HG02759 (cell line): Measurements from ENCODE around the gene CENPM.

Experiments used
- ATAC-seq: cut with Tn5 transposase; IDR thresholded peaks from one replicate; pipeline ENCODE4 v1.9.1; 2021; ENCODE audit warnings: mild to moderate bottlenecking, moderate library complexity; ENCODE audit not compliant: unreplicated experiment

Gene CENPM

DNA sequence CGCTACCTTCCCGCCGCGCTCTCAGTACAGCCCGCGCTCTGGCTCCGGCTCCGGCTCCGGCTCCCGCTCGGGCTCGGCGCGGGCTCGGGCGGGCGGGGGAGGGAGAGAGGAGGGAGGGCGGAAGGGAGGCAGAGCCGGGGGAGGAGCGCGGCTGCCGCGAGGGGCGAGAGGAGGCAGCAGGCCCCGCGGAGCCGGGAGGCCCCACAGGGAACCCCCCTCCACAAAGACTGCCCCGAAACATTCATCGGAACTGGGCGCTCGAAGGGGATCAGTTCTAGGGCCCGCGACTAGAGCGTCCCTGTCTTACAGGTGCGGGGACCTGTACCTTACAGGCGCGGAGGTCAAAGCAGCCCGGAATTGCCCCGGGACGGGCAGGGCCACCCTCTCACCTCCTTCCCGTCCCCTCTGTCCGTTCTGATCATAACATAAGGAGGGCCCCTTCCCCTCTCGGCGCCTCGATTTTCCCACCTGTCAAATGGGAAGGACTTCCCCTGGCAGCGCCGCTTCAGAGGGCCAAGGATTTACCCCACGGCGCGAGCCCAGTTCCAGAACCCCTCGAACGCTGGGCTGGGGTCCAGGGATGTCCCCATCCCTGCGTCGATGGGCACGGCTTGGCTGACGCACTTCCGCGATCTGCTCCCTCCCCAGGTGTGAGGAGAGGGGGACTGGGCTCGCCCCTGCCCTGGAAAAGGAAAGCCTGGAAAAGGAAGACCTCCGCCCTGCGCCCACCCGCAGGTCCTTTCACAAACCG, 31.7 kb downstream of the CENPM start, which contains the start of gene SHISA8:
Gene SHISA8, minus strand, starts transcription at position 40 of the 751 bp plus-strand sequence. CDS start 407 bp downstream, outside the sequence.
- no peak for ATAC-seq

GRCh38 chr22:41914611-41915034, 32.3 kb downstream of the CENPM start:
- ATAC-seq, result no peak

DNA sequence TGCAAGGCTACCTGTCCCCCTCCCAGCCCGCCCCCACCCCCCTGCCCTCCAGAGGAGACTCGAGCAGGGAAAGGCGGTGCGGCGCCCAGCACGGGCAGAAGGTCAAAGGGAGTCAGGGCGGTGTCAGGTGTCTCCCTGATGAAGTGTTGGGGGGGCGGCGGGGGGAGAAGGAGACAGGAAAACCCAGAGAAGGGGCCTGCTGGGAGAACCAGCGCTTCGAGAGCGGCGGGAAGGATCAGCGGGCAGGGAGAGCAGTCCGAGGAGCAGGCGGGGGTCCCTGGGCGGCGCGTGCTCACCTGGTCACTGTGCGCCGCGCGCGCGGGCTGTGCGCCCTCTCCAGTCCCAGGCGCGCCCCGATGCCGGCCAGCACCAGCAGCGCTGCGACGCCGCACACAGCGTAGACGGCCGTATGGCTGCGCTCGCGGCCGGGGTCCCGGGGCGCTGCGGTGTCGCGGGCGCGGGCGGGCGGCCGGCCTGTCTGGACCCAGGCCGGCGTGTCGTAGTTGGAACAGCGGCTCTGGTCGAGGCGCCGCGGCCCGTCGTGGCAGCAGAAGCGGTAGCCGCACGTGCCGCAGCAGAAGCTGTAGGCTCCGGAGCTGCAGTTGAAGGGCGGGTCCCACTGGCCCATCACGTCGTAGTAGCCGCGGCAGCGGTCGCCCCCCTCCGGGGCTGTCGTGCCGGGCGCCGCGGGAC, 33.0 kb downstream of the CENPM start:
- ATAC-seq, result no peak

- no peak for ATAC-seq
Observed at GRCh38 chr22:41913040-41913719, 33.8 kb downstream of the CENPM start.

- ATAC-seq, result no peak
Observed at GRCh38 chr22:41912338-41913039, 34.5 kb downstream of the CENPM start.

GRCh38 chr22:41911001-41911611, 35.8 kb downstream of the CENPM start:
- ATAC-seq, result no peak

DNA sequence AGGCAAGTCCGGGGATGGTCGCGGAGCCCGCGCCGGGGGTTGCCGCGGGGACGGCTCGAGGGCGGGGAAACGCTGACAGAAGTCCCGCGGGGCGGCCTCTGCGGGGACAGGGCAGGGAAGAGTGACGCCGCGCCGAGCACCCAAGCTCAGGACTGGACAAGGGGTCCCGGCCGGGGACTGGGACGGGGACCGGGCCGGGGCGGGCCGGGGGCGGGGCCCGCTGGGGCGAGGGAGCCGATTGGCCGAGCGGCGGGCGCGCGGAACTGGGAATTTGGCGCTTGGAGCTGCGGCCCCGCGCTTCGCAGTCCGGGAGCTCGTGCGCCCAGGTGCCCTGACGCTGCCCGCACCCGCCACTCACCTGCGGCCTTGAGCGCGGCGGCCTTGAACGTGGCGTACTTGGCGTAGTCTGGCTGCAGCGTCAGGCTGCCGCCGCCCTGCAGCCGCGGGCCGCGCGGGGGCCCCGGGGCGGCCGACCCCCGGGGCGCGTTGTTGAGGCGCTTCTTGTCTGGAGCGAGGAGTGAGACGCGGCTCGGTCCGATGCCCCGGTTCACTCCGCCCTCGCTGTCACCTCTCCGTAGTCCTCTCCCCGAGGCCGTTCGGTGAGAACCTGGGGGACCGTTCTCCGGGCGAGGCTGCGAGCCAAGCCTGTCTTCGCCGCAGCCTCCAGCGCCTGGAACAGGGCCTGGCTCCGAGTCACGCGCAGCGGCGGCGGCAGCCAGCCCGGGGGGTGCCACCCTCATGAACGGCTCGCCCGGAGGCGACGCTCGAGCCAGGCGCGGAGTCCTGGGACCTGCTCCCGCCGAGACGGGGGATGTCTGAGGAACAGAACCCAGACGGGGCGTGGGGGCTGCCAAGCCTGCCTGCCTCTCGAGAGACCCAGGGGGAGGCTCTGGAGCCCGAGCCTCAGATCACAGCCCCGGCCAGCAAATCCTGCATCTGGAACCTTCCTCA, 36.6 kb downstream of the CENPM start:
- ATAC-seq, result no peak

- no peak for ATAC-seq
Observed at GRCh38 chr22:41909310-41910049, 37.5 kb downstream of the CENPM start.

DNA sequence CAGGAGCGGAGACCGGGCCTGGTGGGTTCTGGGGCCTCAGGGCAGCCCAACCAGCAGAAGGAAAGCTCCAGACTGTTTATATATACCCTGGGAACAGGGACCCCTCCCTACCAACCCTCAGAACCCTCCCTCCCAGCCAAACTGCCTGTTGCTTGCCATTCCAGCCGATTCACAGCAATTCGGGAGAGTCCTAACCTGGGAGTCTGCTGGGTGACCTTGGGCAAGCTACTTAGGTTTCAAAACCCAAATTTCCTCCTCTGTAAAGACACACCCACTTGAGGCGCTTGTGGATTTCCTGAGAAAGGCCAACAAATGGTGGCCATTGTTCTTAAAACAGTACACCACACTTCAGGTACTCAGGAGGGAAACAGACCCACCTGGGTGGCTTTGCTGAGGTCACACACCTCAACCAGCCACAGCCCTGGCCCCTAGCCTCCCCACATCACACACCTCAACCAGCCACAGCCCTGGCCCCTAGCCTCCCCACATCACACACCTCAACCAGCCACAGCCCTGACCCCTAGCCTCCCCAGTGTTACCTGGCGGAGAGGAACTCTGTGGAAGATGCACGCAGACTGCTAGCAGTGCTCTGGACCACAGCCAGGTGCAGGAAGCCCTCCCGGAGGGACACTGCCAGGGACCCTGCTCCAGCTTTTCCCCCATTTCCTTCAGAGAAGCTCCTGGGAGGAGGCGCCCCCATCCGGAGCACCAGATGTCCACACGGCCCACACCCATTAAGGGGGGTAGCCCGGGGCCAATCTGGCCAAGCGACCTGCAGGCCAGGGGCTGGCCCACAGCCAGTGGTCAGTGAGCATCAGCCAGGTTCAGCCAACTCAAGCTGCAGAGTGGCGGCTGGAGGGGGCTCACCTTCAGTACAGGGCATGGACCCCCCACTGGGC, 38.3 kb downstream of the CENPM start:
- ATAC-seq, result no peak

- no peak for ATAC-seq
Observed at GRCh38 chr22:41907436-41908401, 39.2 kb downstream of the CENPM start.

GRCh38 chr22:41906822-41907221, 40.1 kb downstream of the CENPM start:
- ATAC-seq, result no peak

GRCh38 chr22:41905411-41906202, 41.3 kb downstream of the CENPM start:
- no peak for ATAC-seq

GRCh38 chr22:41904450-41905410, 42.2 kb downstream of the CENPM start:
- ATAC-seq, result no peak

GRCh38 chr22:41902932-41903421, 44.0 kb downstream of the CENPM start:
- ATAC-seq, result no peak

DNA sequence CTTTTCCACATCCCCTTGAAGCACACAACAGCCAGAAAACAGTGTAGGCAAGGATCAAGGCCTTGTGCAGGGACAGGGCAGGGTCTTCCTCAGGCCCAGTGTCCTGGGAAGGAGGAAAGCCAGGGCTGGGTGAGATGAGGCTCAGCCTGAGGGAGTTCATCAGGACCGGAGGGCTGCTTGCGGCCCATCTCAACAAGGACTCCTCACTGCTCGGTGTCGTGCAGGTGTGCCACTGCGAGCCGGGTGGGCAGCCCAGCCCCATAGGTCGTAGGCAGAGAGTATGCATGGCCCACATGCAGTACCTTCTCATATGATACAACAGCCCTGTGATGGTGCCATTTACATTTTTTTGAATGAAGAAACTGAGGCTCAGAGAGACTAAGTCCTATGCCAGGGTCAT, 44.9 kb downstream of the CENPM start:
- no peak for ATAC-seq
